Endothelial cell of umbilical vein (primary cell): ENCODE data around the gene TRPT1.

Experiments
- CTCF ChIP-seq, 2 donors: IDR thresholded peaks; 1 replicate in 1 of 2; 2 replicates in 1 of 2; pipeline ENCODE4 v1.5.1; 2011; ENCODE audit warnings: low read length in 2 of 2, mild to moderate bottlenecking in 2 of 2, moderate library complexity in 2 of 2, control low read depth in 1 of 2, inconsistent platforms in 1 of 2, low read depth in 1 of 2; ENCODE audit not compliant: insufficient read depth in 1 of 2; ENCODE audit errors: extremely low read depth in 1 of 2
- EZH2 ChIP-seq: IDR thresholded peaks from 2 replicates; pipeline ENCODE4 v1.6.1; 2012; ENCODE audit warnings: borderline replicate concordance, low read depth, mild to moderate bottlenecking, moderate library complexity, low read length, inconsistent platforms; ENCODE audit not compliant: severe bottlenecking
- POLR2A ChIP-seq: IDR thresholded peaks from 2 replicates; pipeline ENCODE4 v1.6.1; 2012; ENCODE audit warnings: low read depth, mild to moderate bottlenecking, control low read depth, low read length

GRCh38 chr11:64235437-64236161 is 9.6 kb upstream of the TRPT1 start:
- TF ChIP-seq CTCF (IDR thresholded peaks at IDR 0.05; ENCODE audit: extremely low read depth in 1 of 2, insufficient read depth in 1 of 2, low read depth in 1 of 2, low read length in 2 of 2) = no peak
- TF ChIP-seq POLR2A = no peak
- no peak for TF ChIP-seq EZH2
